ENCODE measurements around the gene FIP1L1.
A peak's percentile ranks its signal among the peaks of the same experiment; 100 is the strongest.
"Not testable (repeated sequence)": the region's sequence is repeated elsewhere in the genome, so short reads cannot be mapped to it uniquely, and the experiment has no call there.

Gene FIP1L1

GRCh38 chr4:53380221-53380620, 2.8 kb downstream of the FIP1L1 start:
- DNase-seq, result no peak

DNA sequence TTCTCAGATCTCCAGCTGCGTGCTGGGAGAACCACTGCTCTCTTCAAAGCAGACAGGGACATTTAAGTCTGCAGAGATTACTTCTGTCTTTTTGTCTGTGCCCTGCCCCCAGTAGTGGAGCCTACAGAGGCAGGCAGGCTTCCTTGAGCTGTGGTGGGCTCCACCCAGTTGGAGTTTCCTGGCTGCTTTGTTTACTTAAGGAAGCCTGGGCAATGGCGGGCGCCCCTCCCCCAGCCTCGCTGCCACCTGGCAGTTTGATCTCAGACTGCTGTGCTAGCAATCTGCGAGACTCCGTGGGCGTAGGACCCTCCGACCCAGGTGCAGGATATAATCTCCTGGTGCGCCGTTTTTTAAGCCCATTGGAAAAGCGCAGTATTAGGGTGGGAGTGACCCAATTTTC, 32.0 kb downstream of the FIP1L1 start:
- not testable (repeated sequence) for DNase-seq

DNA sequence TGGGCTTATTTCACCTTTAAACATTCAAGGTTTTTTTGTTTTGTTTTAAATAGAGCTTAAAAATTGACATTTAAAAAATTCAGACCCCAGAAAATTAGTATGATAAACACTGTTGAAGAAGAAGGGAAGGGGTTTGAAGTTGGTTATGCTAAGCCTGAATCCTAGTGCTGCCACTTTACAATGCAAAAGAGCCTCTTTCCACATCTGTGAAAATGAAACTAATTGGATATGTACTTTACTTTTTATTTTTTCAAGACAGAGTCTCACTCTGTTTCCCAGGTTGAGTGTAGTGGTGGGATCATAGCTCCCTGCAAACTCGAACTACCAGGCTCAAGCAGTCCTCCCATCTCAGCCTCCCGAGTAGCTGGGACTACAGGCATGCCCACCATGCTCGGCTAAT, 41.8 kb downstream of the FIP1L1 start:
- no peak for DNase-seq

- DNase-seq, result no peak
These were observed 44.4 kb downstream of the FIP1L1 start for GRCh38 chr4:53421791-53422190.

DNA sequence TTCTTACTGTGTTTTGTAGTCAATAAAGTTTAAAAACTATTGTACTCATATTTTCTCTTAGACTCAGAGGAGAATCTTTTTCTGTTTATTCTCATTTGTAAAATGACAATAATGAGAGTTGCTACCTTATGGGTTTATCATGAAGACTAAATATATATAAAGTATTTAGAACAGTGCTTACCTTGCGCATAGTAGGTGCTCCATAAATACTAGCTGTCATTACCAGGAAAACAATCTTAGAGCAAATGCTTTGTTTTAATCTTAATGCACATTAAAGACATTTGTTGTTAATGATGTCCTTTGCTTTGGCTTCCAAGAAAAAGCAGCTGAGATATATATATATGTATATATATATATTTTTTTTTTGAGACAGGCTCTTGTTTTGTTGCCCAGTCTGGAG, 44.9 kb downstream of the FIP1L1 start:
- no peak for DNase-seq

DNA sequence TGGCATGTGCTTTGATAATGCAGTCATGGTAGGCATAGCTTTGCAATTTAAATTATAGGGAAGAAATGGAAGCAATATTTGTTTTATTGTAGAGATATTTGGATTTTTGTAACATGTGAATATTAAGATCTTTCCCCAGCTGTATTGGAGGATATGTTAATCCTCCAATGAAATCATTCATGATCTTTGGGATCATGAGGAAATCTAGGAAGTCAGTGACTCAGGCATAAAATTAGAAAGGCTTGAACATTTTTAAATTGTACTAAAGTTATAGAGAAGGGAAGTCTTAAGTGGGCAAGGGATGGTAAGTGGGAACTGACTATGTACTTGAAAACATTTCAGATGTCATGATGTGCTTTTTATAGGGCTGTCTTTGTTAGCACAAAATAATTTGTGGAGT, 46.8 kb downstream of the FIP1L1 start:
- no peak for DNase-seq

- no peak for DNase-seq
These were observed 49.9 kb downstream of the FIP1L1 start for GRCh38 chr4:53427366-53427765.

- DNase-seq, result no peak
These were observed 53.6 kb downstream of the FIP1L1 start for GRCh38 chr4:53431052-53431451.

GRCh38 chr4:53432528-53433424, 55.3 kb downstream of the FIP1L1 start:
- DNase-seq, result no peak

GRCh38 chr4:53436251-53436650, 58.8 kb downstream of the FIP1L1 start:
- DNase-seq, result peak; percentile 2

GRCh38 chr4:53441564-53441963, 64.1 kb downstream of the FIP1L1 start:
- no peak for DNase-seq

DNA sequence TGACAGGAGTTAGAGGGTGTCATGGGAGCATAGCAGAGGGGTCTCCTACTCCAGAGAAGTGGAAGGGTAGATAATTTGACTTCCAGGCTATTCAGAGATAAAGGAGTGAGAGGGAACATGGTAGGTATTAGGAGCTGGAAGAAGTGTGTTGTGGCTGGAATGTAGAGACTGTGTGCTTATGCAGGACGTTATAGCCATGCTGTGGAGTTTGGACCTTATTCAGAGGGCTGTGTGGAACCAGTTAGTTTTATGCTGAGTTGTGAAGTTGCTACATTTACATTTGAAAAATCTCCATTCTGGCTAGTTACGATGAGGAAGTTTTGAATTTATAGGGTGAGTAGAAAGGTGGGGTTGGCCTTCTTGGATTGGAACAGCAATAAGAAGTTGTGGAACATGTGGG, 67.5 kb downstream of the FIP1L1 start:
- DNase-seq, result no peak

- DNase-seq, result no peak
These were observed 73.3 kb downstream of the FIP1L1 start for GRCh38 chr4:53450773-53451172.

DNA sequence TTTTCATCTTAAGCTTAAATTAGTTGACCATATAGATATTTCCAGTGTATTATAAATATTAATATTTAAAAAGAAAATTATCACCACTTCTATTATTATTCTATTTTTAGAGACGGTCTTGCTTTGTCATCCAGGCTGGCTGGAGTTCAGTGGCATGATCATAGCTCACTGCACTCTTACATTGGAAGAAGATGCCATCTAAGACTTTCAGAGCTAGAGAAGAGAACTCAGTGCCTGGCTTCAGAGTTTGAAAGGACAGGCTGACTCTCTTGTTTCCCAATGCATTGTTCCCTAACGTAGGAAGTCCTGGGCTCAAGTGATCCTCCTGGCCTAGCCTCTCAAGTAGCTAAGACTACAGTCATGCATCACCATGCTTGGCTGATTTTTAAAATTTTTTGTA, 75.9 kb downstream of the FIP1L1 start:
- DNase-seq, result no peak

- DNase-seq, result no peak
These were observed 78.3 kb downstream of the FIP1L1 start for GRCh38 chr4:53455766-53456165.

DNA sequence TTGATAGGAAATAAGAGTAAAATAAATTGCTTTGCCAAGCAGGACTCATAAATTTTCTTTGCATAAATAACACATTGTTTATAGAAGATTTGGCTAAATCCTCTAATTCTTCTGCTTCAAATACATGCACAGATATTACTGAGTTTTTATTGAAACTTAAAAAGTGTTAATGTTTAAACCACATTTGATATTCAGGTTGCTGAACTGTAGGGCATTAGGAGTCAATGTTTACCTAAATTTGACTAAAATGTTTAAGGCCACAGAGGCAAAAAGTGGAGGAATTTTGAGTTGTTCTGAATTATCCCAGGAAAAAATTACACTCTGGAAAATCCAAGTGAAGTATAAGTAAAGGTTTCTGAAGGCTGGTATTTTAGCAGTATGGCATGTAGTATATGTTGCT, 78.7 kb downstream of the FIP1L1 start:
- no peak for DNase-seq

- no peak for DNase-seq
These were observed 82.1 kb downstream of the FIP1L1 start for GRCh38 chr4:53459548-53459947.

DNA sequence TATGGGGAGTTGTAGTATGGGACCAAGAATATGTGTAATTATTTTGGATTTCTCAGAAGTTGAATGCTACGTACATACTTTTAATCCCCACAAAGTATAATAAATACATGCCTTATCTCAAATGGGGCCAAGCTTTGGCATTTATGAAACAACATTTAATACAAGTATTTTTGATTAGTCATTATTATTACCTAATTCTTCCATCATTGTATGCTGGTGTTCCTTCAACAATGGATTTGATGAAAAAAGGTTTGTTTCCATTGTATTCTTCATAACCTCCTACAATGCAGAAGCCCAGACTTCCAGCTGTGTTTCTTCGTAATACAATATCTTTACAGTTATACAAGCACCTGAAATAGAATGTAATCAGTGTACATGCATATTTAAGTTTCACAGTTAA, 83.8 kb downstream of the FIP1L1 start:
- DNase-seq, result no peak

DNA sequence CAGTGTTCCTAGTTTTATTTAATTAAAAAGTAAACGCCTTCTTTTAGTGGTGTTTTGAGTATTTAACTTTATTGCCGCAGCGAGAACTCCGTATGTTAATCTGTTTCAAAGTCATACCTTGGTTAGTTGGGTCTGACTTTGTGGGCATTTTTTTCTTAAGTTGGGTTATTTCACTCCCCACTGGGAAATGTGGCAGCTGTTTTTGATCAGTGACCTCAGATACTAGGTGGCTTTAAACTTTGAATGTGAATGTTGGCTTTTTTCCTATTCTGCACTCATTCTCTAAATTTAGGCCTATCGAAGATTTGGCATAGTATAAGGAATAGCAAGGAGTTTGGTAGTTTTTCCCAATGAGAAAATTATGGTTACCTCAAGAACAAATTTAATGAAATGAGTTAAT, 85.9 kb downstream of the FIP1L1 start:
- no peak for DNase-seq

GRCh38 chr4:53465281-53465680, 87.8 kb downstream of the FIP1L1 start:
- DNase-seq, result no peak

- DNase-seq, result no peak
These were observed 88.5 kb downstream of the FIP1L1 start for GRCh38 chr4:53465891-53466290.

- DNase-seq, result not testable (repeated sequence)
These were observed 89.1 kb downstream of the FIP1L1 start for GRCh38 chr4:53466576-53466975.

GRCh38 chr4:53476232-53477037, 99.0 kb downstream of the FIP1L1 start:
- no peak for DNase-seq

- DNase-seq, result no peak
These were observed 99.7 kb downstream of the FIP1L1 start for GRCh38 chr4:53477038-53477565.

Measured in midbrain (tissue), 1 donor.